ENCODE results near the gene GRIN2A. TPM values are rescaled to one million over a fixed set of nuclear protein-coding genes. Genes with fewer than 3 reads are reported as not detected.

Gene GRIN2A
- total and polyA plus RNA-seq, 12 donors: 0.07 to 1.2 (median 0.32) TPM; not detected in 2

- Histone ChIP-seq H3K27me3 (peaks cover 4% of the 10 kb centered on the region), H3K4me1 (replicated peaks in 1 of 2) (no peaks in the 10 kb centered on the region), H3K4me3 (no peak overlapping the region), H3K9me3 (replicated peaks in 1 of 3) (no peaks in the 10 kb centered on the region), H3K27ac (no peak overlapping the region), H3K36me3 (replicated peaks in 1 of 2) (no peaks in the 10 kb centered on the region)
- 30 to 62% (median 46%) methylated on average over 2 to 4 of the region's 4 CpGs for WGBS, 4 donors
- DNase-seq: no peak
- intact Hi-C loops (cut with DNase I): no loop called here
- TF ChIP-seq POLR2A (IDR thresholded peaks at IDR 0.05): no peak
These were observed 364.6 kb downstream of the GRIN2A start for GRCh38 chr16:9817586-9817985.

GRCh38 chr16:9816644-9817043 is 365.6 kb downstream of the GRIN2A start:
- no peak for DNase-seq
- Histone ChIP-seq H3K27ac (no peak overlapping the region), H3K4me3 (no peak overlapping the region), H3K27me3 (peaks cover 4% of the 10 kb centered on the region), H3K9me3 (replicated peaks in 1 of 3) (no peaks in the 10 kb centered on the region), H3K4me1 (replicated peaks in 1 of 2) (no peaks in the 10 kb centered on the region), H3K36me3 (replicated peaks in 1 of 2) (no peaks in the 10 kb centered on the region)
- no peak for TF ChIP-seq POLR2A (IDR thresholded peaks at IDR 0.05)
- no peak for TF ChIP-seq CTCF (IDR thresholded peaks at IDR 0.05)
- 63 to 72% (median 68%) methylated on average over 2 of the region's 2 CpGs for WGBS, 4 donors
- intact Hi-C loops (cut with DNase I): no loop called here

GRCh38 chr16:9813665-9814064 is 368.6 kb downstream of the GRIN2A start:
- Histone ChIP-seq H3K36me3 (replicated peaks in 1 of 2) (no peaks in the 10 kb centered on the region), H3K27me3 (peaks cover 4% of the 10 kb centered on the region), H3K27ac (no peak overlapping the region), H3K4me1 (replicated peaks in 1 of 2) (no peaks in the 10 kb centered on the region), H3K4me3 (no peak overlapping the region), H3K9me3 (replicated peaks in 1 of 3) (no peaks in the 10 kb centered on the region)
- TF ChIP-seq POLR2A (IDR thresholded peaks at IDR 0.05) (no peak), CTCF (IDR thresholded peaks at IDR 0.05) (no peak)
- DNase-seq: no peak
- 57 to 70% (median 66%) methylated on average over 4 of the region's 4 CpGs for WGBS, 4 donors
- intact Hi-C loops (cut with DNase I): no loop called here

GRCh38 chr16:9808210-9808609 is 374.0 kb downstream of the GRIN2A start:
- 81 to 87% (median 84%) methylated on average over 5 of the region's 5 CpGs for WGBS, 4 donors
- no peak for DNase-seq

More at GRCh38 chr16:9808210-9808609, 374.0 kb downstream of the GRIN2A start:
- H3K9me3 ChIP-seq (replicated peaks in 1 of 3): no peaks in the 10 kb centered on the region
- no peak overlapping the region for H3K4me3 ChIP-seq
- H3K27ac ChIP-seq: no peak overlapping the region
- H3K4me1 ChIP-seq (replicated peaks in 1 of 2): no peaks in the 10 kb centered on the region
- TF ChIP-seq POLR2A (IDR thresholded peaks at IDR 0.05) (no peak), CTCF (IDR thresholded peaks at IDR 0.05) (no peak)
- H3K27me3 ChIP-seq: no peaks in the 10 kb centered on the region
- H3K36me3 ChIP-seq (replicated peaks in 1 of 2): no peaks in the 10 kb centered on the region
- intact Hi-C loops (cut with DNase I): no loop called here

Data from adrenal gland (tissue), 12 donors.